ENCODE results near the gene CHCHD6.

The CHCHD6 gene

DNA sequence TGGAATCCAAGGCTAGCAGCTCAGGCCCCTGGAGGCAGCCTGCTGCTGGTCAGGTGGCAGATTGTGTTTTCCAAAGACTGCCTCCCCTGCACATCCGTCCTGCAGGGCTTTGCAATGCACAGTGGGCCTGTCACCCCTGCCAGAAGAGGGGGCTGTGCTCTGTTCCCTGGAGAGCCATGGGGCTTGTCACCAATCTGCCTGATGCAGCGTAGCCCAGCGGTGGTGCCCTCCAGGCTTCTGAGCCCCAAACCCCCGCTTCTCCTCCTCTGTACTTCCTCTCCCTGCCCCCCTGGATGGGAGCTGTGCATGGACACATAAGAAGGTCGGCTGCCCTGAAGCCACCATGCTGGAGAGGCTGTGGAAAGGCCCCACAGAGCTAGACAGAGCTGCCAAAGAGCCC, 268.8 kb downstream of the CHCHD6 start:
- no peak for DNase-seq (ENCODE audit: low read depth)
- no peak overlapping the region for H3K4me3 ChIP-seq (ENCODE audit: control insufficient read depth, low read depth, low read length)
- TF ChIP-seq, protein P1, sequence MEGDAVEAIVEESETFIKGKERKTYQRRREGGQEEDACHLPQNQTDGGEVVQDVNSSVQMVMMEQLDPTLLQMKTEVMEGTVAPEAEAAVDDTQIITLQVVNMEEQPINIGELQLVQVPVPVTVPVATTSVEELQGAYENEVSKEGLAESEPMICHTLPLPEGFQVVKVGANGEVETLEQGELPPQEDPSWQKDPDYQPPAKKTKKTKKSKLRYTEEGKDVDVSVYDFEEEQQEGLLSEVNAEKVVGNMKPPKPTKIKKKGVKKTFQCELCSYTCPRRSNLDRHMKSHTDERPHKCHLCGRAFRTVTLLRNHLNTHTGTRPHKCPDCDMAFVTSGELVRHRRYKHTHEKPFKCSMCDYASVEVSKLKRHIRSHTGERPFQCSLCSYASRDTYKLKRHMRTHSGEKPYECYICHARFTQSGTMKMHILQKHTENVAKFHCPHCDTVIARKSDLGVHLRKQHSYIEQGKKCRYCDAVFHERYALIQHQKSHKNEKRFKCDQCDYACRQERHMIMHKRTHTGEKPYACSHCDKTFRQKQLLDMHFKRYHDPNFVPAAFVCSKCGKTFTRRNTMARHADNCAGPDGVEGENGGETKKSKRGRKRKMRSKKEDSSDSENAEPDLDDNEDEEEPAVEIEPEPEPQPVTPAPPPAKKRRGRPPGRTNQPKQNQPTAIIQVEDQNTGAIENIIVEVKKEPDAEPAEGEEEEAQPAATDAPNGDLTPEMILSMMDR (conservative IDR thresholded peaks at IDR 0.05; ENCODE audit: control insufficient read depth, insufficient read depth, low read depth, low read length): no peak

DNA sequence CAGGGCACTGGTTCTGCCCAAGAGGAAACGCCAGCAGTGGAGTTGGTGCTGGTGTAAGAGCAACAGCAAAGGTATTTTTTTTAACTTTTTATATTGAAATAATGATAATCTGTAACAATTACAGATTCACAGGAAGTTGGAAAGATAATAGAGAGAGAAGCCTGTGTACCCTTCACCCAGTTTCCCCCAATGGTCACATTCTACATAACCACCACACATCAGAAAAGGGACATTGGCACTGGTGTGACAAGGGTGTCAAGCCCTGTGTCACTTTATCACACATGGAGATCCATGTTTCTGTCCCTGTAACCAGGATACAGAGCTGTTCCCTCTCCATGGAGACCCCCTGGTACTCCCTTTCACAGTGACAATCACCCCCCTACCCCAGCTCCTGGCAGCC, 269.8 kb downstream of the CHCHD6 start:
- TF ChIP-seq, protein P1 (conservative IDR thresholded peaks at IDR 0.05; ENCODE audit: control insufficient read depth, insufficient read depth, low read depth, low read length): no peak
- DNase-seq (ENCODE audit: low read depth): no peak
- no peak overlapping the region for H3K4me3 ChIP-seq (ENCODE audit: control insufficient read depth, low read depth, low read length)

DNA sequence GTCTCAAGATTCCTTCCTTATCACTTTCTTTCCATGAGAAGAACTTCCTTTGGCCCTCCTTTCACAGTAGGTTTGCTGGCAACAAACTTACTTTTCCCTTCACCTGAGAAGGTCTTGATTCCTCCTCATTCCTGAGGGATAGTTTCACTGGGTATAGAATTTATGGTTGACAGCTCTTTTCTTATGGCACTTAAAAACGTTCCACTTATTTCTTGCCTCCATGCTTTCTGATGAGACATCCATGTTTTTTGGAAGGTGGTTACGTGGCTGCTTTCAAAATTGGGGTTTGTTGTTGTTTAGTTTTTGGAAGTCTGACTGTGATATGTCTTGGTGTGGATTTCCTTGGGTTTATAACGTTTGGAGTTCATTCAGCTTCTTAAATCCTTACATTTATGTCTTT, 270.7 kb downstream of the CHCHD6 start:
- no peak overlapping the region for H3K4me3 ChIP-seq (ENCODE audit: control insufficient read depth, low read depth, low read length)
- no peak for DNase-seq (ENCODE audit: low read depth)
- TF ChIP-seq, protein P1 (conservative IDR thresholded peaks at IDR 0.05; ENCODE audit: control insufficient read depth, insufficient read depth, low read depth, low read length): no peak

DNA sequence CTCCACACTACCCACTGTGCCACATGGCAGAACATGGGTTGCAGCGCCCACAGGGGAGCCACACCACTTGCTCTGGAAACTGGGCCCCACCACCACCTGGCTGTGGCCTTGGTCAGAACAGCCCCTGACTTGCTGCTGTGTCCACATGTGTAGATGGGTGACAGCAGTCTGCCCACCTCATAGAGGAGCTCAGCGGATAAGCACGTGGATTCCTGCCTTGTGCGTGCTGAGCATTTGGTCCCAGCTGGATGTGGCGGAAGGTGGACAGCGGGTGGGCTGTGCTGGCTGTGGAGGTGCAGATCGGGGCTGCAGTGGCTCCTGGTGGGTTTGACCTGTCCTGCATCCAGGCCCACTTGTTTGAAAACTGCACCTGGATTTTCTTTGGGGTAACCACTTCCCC, 272.9 kb downstream of the CHCHD6 start:
- H3K4me3 ChIP-seq (ENCODE audit: control insufficient read depth, low read depth, low read length): no peak overlapping the region
- TF ChIP-seq, protein P1 (conservative IDR thresholded peaks at IDR 0.05; ENCODE audit: control insufficient read depth, insufficient read depth, low read depth, low read length): no peak
- no peak for DNase-seq (ENCODE audit: low read depth)

DNA sequence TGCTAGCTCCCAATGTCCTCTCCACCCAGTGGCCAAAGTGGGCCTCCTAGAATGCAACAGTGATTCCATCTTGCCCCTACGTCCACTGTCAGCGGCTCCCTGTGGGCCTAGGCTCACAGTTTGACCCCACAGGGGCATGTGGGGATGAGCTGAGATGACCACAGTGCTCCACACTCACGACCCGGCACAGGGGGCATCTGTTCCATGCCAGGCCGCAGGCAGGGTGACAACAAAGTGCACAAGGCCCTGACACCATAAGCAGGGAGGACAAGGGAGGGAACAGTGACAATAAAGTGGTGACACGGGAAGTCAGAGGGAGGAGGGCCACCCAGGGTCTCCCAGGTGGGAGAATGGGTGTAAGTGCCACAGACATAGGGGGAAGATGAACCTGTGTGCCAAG, 273.8 kb downstream of the CHCHD6 start:
- DNase-seq (ENCODE audit: low read depth): no peak
- H3K4me3 ChIP-seq (ENCODE audit: control insufficient read depth, low read depth, low read length): no peak overlapping the region
- TF ChIP-seq, protein P1 (conservative IDR thresholded peaks at IDR 0.05; ENCODE audit: control insufficient read depth, insufficient read depth, low read depth, low read length): no peak

DNA sequence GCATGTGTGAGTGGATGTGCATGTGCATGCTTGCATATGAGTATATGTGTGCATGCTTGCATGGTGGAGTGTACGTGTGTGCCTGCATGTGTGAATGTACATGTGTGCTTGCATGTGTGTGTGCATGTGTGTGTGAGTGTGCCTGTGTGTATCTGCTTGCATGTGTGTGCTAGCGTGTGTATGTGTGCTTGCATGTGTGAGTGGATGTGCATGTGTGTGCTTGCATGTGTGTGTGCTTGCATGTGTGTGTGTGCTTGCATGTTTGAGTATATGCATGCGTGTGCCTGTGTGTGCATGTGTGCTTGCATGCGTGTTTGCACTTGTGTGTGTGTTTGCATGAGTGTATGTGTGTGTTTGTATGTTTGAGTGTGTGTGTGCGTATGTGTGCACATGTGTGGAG, 274.3 kb downstream of the CHCHD6 start:
- H3K4me3 ChIP-seq (ENCODE audit: control insufficient read depth, low read depth, low read length): no peak overlapping the region
- TF ChIP-seq, protein P1 (conservative IDR thresholded peaks at IDR 0.05; ENCODE audit: control insufficient read depth, insufficient read depth, low read depth, low read length): no peak
- DNase-seq (ENCODE audit: low read depth): no peak

DNA sequence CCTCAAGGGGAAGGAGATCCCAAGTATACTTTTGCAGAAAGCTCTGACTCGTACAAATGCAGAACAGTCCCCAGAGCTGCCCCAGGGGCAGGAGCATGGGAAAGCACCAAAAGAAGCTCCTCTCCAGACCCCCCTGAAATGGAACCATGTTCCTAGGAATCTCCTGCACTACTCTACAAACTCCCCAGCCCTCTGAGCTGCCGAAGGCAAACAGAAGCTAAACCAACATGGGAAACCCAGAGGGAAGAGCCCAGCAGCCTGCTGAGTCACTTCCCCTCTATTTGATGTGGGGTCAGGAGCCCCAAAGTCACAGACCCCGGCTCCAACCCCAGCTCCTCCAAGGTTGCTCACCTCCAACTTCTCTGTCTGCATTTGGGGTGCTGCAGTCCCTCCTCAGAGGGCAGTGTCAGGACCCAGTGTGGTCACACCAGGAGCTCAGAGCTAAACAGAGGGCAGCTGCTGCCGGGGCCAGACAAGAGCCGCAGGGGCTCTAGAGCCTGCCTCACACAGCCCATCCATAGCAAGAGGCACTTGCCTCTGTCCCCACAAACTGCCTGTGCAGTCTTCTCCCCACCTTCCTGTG, 275.1 kb downstream of the CHCHD6 start:
- TF ChIP-seq, protein P1 (conservative IDR thresholded peaks at IDR 0.05; ENCODE audit: control insufficient read depth, insufficient read depth, low read depth, low read length): no peak
- no peak overlapping the region for H3K4me3 ChIP-seq (ENCODE audit: control insufficient read depth, low read depth, low read length)
- DNase-seq (ENCODE audit: low read depth): no peak
